OCI-LY7 (cell line): ENCODE data around the gene SLC12A9.

Experiments used
- EZH2phosphoT487 ChIP-seq: fragments of 200-600 bp; sonication (generic); IDR thresholded peaks from 2 replicates; pipeline ENCODE4 v1.6.1; 2018; ENCODE audit warnings: low read depth, borderline replicate concordance, mild to moderate bottlenecking, mixed run types, antibody characterized with exemption, low read length, moderate library complexity, mixed read lengths
- TF ChIP-seq, protein P1 (sequence below): fragments of 200-600 bp; sonication (generic); conservative IDR thresholded peaks from 2 replicates; pipeline ENCODE4 v1.5.1; 2014; ENCODE audit warnings: mild to moderate bottlenecking, antibody characterized with exemption, low read length, moderate library complexity, mixed read lengths

DNA sequence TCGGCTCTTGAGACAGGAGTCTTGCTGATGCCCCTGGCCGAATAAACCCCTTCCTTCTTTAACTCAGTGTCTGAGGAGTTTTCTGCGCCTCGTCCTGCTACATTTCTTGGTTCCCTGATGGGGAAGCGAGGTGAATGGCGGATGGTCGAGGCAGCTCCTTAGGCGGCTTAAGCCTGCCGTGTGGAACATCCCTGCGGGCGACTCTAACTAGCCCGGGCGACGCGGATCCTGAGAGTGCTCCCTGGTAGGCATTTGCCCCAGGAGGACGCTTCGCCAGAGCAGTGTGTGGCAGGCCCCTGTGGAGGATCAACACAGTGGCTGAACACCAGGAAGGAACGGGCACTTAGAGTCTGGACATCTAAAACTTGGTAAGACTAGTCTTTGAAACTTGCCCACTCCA, 13.2 kb upstream of the SLC12A9 start:
- TF ChIP-seq, protein P1, sequence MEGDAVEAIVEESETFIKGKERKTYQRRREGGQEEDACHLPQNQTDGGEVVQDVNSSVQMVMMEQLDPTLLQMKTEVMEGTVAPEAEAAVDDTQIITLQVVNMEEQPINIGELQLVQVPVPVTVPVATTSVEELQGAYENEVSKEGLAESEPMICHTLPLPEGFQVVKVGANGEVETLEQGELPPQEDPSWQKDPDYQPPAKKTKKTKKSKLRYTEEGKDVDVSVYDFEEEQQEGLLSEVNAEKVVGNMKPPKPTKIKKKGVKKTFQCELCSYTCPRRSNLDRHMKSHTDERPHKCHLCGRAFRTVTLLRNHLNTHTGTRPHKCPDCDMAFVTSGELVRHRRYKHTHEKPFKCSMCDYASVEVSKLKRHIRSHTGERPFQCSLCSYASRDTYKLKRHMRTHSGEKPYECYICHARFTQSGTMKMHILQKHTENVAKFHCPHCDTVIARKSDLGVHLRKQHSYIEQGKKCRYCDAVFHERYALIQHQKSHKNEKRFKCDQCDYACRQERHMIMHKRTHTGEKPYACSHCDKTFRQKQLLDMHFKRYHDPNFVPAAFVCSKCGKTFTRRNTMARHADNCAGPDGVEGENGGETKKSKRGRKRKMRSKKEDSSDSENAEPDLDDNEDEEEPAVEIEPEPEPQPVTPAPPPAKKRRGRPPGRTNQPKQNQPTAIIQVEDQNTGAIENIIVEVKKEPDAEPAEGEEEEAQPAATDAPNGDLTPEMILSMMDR, result no peak
- TF ChIP-seq EZH2phosphoT487, result no peak
